ENCODE measurements around the gene SFXN3. TPM values are rescaled to one million over a fixed set of nuclear protein-coding genes. Genes with fewer than 3 reads are reported as not detected.

SFXN3 gene
- total and polyA plus RNA-seq, 5 donors from 2014 or later = 17.7 to 70.4 (median 20.4) TPM

DNA sequence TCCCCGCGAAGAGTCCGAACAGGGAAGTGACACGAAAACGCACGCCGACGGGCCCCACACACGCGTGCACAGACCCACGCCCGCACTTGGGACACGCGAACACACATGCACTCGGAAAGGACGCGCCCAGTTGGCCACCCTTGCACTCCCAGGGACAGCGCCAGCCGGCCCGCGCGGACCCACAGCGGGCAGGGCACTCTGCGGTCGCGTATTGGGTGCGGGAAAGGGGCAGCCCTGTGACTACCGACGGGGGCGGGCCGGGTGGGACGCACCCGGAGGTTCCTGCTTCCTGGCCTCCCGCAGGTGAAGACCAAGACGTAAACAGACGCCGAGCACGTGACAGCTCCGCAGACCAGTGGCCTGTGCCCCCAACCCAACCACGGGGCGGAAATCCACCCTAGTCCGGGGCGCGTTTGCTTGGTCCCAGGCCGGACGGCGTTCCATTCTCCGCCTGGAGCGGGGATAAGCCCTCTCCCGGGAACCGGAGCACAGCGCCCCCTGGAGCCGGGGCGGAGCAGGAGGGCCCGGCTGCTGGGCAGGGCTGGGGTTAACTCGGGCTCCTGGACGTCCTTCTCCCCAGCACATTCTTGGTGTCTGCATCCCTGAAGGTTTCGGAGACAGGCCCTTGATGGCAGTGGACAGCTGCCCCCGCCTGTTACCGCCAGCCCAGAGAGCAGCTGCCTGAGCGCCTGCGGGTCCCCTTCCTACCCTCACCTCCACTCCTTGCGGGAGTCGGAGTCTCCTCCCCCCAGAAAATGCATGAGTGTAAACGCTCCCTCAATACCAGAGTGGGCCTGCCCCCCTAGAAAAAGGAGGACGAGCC is 33.5 kb upstream of the SFXN3 start:
- H3K27me3 ChIP-seq (ENCODE audit: control insufficient read depth, insufficient read depth, low read length) = no peaks in the 10 kb centered on the region
- no peaks in the 10 kb centered on the region for H3K9me3 ChIP-seq (ENCODE audit: control insufficient read depth in 2 of 2, low read length in 2 of 2)
- H3K4me1 ChIP-seq (ENCODE audit: control insufficient read depth, insufficient read depth, low read length, poor library complexity, severe bottlenecking) = peaks cover 34% of the 10 kb centered on the region
- Mint-ChIP-seq H3K4me3 (peak overlapping the region; percentile 89 to 99 (median 93)), H3K4me1 (peaks cover 5 to 34% (median 20%) of the 10 kb centered on the region in 4 donors), H3K27ac (peak overlapping the region; percentile 89 to 92 (median 90)), H3K9me3 (no peaks in the 10 kb centered on the region), H3K27me3 (peaks cover 6% of the 10 kb centered on the region), H3K36me3 (peaks cover 4% of the 10 kb centered on the region)
- DNase-seq = peak; percentile 70 to 84 (median 72)
- H3K27ac ChIP-seq (ENCODE audit: insufficient read depth, low read length, poor library complexity, severe bottlenecking) = peak overlapping the region; percentile 83
- peak overlapping the region; percentile 75 for H3K4me3 ChIP-seq (ENCODE audit: low read depth, low read length)
- H3K36me3 ChIP-seq (ENCODE audit: control insufficient read depth, insufficient read depth, low read length) = peaks cover 5% of the 10 kb centered on the region
- peak; percentile 43 to 46 for ATAC-seq (ENCODE audit: low read depth in 2 of 2)

DNA sequence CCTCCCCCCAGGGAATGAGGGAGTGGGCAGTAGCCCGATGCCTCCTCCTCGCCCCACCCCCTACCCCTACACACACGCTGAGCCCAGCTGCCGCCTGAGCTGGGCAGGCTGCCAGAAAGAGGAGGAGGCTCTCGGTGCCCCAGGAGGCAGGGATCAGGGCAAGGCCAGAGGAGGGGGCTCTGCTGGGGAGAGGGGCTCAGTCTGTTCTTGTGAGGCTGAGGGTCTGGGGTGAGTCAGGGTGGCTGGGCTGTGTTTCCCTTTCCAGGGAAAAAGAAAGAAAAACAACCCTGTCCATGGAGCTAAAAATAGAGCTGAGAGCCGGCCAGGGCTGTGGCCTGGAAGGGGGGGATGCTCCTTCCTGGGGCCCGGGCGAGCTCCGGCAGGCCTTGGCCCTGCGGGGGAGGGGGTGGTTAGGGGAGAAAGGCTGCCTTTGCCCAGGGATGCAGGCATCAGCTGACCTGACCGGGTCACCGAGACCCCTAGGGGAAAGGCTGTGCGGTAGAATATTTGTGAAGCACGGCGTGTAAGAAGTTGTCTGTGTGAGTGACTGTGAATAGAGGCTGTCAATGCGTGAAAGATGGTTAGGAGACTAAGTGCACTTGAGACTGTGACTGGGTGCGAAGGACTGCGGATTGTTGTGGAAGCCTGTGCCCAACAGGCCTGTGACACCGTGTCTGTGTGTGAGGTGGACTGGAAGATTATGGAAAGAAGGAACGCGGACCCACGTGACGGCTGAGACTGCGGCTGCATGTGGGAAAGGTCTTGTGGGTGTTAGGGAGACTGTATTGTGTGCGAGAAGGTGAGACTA is 32.6 kb upstream of the SFXN3 start:
- Histone ChIP-seq H3K4me1 (ENCODE audit: control insufficient read depth, insufficient read depth, low read length, poor library complexity, severe bottlenecking) (peaks cover 34% of the 10 kb centered on the region), H3K36me3 (ENCODE audit: control insufficient read depth, insufficient read depth, low read length) (peaks cover 4% of the 10 kb centered on the region), H3K27me3 (ENCODE audit: control insufficient read depth, insufficient read depth, low read length) (no peaks in the 10 kb centered on the region), H3K9me3 (ENCODE audit: control insufficient read depth in 2 of 2, low read length in 2 of 2) (no peaks in the 10 kb centered on the region), H3K4me3 (ENCODE audit: low read depth, low read length) (peak overlapping the region; percentile 75), H3K27ac (ENCODE audit: insufficient read depth, low read length, poor library complexity, severe bottlenecking) (peak overlapping the region; percentile 83)
- H3K4me1 Mint-ChIP-seq = peaks cover 5 to 34% (median 20%) of the 10 kb centered on the region in 4 donors
- peaks cover 6% of the 10 kb centered on the region for H3K27me3 Mint-ChIP-seq
- peak overlapping the region; percentile 89 to 96 (median 92) for H3K27ac Mint-ChIP-seq
- H3K36me3 Mint-ChIP-seq = peaks cover 4% of the 10 kb centered on the region
- DNase-seq = peak; percentile 54 to 67 (median 63)
- H3K4me3 Mint-ChIP-seq = peak overlapping the region; percentile 89 to 99 (median 93)
- no peaks in the 10 kb centered on the region for H3K9me3 Mint-ChIP-seq
- peak in 1 of 2 donors; percentile 32 for ATAC-seq (ENCODE audit: low read depth in 2 of 2)

DNA sequence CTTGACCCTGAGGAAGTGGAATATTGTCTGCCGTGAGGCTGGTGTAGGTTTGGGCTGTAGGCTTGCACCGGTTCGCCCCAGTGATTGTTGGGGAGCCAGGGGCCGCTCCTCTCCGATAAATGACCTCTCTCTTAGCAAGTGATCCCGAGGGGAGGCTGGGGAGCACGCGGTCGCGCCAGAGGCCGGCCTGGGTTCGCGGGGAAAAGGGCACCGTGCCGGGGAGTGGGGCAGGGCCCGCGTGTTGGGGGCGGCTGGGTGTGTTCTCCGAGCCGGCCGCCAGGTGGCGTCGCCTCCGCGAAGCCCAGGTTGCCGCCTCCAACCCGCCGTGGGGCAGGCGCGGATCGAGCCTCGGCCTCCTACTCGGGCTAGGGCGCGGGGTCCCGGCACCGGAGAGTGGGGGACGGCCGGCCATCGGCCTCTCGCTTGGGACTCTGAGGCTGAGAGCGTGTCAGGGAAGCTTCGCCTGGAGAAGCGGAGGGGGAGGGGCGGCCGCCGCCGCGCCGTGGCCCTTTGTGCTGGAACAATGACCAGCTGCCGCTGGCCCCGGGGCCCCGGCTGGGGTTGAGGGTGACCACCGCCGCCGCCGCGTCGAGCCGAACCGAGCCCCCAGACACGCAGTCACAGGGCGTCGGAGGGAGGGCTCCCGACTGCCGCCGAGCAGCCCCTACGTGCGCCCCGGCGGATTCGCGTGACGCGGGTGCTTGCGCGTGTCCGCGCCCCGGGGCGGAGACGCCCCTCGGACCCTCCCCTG is 31.9 kb upstream of the SFXN3 start:
- ATAC-seq (ENCODE audit: low read depth in 2 of 2) (peak; percentile 72 to 75), DNase-seq (peak; percentile 69 to 82 (median 76))
- H3K27me3 ChIP-seq (ENCODE audit: control insufficient read depth, insufficient read depth, low read length) = no peaks in the 10 kb centered on the region
- H3K9me3 ChIP-seq (ENCODE audit: control insufficient read depth in 2 of 2, low read length in 2 of 2) = no peaks in the 10 kb centered on the region
- H3K27ac ChIP-seq (ENCODE audit: insufficient read depth, low read length, poor library complexity, severe bottlenecking) = peak overlapping the region; percentile 83
- peak overlapping the region; percentile 89 to 99 (median 93) for H3K4me3 Mint-ChIP-seq
- H3K36me3 ChIP-seq (ENCODE audit: control insufficient read depth, insufficient read depth, low read length) = peaks cover 7% of the 10 kb centered on the region
- H3K4me1 Mint-ChIP-seq = peaks cover 5 to 34% (median 20%) of the 10 kb centered on the region in 4 donors
- H3K36me3 Mint-ChIP-seq = peaks cover 4% of the 10 kb centered on the region
- no peaks in the 10 kb centered on the region for H3K9me3 Mint-ChIP-seq
- H3K4me1 ChIP-seq (ENCODE audit: control insufficient read depth, insufficient read depth, low read length, poor library complexity, severe bottlenecking) = peaks cover 34% of the 10 kb centered on the region
- peak overlapping the region; percentile 75 for H3K4me3 ChIP-seq (ENCODE audit: low read depth, low read length)
- H3K27ac Mint-ChIP-seq = peak overlapping the region; percentile 89 to 96 (median 92)
- peaks cover 6% of the 10 kb centered on the region for H3K27me3 Mint-ChIP-seq

DNA sequence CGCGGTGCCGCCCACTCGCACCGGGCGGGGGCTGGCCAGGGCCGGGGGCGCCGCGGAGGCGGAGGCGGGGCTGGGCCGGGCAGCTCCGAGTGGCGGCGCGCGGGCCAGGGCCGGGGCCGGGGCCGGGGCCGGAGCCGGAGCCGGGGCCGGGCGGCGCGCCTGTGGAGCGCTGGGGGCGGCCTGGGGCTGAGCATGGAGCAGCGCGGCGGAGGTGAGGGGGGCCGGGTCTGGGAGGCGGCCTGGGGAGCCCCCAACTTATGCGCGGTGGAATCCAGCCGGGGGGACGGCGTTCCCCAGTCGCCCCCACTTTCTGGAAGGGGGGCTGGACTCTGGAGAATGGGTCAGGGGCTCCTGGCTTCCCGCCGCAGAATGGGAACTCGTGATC is 31.3 kb upstream of the SFXN3 start, which contains the start of gene LZTS2:
Gene LZTS2, plus strand, starts transcription at position 67 of the 385 bp plus-strand sequence. CDS start 2,731 bp downstream, outside the sequence.
- Histone ChIP-seq H3K9me3 (ENCODE audit: control insufficient read depth in 2 of 2, low read length in 2 of 2) (no peaks in the 10 kb centered on the region), H3K27me3 (ENCODE audit: control insufficient read depth, insufficient read depth, low read length) (no peaks in the 10 kb centered on the region), H3K27ac (ENCODE audit: insufficient read depth, low read length, poor library complexity, severe bottlenecking) (peak within 1 kb of the TSS; percentile 83), H3K4me3 (ENCODE audit: low read depth, low read length) (peak within 1 kb of the TSS; percentile 75), H3K36me3 (ENCODE audit: control insufficient read depth, insufficient read depth, low read length) (peaks cover 7% of the 10 kb centered on the region), H3K4me1 (ENCODE audit: control insufficient read depth, insufficient read depth, low read length, poor library complexity, severe bottlenecking) (peaks cover 34% of the 10 kb centered on the region)
- Mint-ChIP-seq H3K27ac (peak within 1 kb of the TSS; percentile 89 to 96 (median 92)), H3K27me3 (peaks cover 6% of the 10 kb centered on the region), H3K4me3 (peak within 1 kb of the TSS; percentile 89 to 99 (median 93)), H3K4me1 (peaks cover 5 to 34% (median 17%) of the 10 kb centered on the region in 4 donors), H3K9me3 (no peaks in the 10 kb centered on the region), H3K36me3 (peaks cover under 1% of the 10 kb centered on the region)
- DNase-seq (no peak), ATAC-seq (ENCODE audit: low read depth in 2 of 2) (no peak)

DNA sequence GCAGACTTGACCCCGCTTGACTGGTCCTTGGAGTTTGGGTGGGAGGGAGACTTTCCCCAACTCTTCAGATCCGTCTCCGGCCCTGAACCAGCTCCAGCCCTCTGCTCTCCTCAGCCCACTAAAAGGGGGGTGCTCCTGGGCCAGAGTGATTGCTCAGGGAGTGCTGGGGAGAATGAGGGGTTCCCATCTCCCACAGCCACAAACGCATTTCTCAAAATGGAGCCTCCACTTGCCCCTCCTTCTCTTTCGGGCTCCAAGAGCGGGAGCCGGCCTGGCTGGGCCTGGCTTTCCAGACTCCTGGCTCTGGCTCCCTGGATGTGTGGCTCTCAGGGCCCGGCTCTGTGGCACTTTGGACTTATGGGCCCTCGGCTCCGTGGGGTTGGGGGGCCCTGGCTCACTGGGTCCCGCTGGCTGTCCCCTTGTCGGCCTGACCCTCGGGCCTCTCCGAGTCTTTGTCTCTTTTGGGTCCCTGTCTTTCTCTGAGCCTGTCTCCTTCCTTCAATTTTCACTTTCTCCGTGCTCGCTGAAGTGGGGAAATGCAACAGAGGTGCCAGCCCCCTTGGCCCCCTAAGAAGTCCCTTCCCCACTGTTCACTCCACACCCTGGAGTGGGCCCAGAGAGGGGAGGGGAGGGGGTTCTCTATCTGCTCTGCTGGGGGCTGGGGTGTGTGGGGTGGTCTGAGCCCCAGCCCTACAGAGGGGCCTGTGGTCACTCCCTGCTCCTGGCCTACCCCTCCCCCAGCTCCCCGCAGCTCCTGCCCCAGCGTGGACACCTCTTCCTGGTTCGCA is 30.7 kb upstream of the SFXN3 start:
- H3K4me1 Mint-ChIP-seq = peaks cover 5 to 33% (median 15%) of the 10 kb centered on the region in 4 donors
- peak overlapping the region; percentile 81 to 87 (median 86) for H3K27ac Mint-ChIP-seq
- DNase-seq = no peak
- Histone ChIP-seq H3K4me1 (ENCODE audit: control insufficient read depth, insufficient read depth, low read length, poor library complexity, severe bottlenecking) (peaks cover 34% of the 10 kb centered on the region), H3K4me3 (ENCODE audit: low read depth, low read length) (no peak overlapping the region), H3K36me3 (ENCODE audit: control insufficient read depth, insufficient read depth, low read length) (peaks cover 7% of the 10 kb centered on the region), H3K9me3 (ENCODE audit: control insufficient read depth in 2 of 2, low read length in 2 of 2) (no peaks in the 10 kb centered on the region), H3K27ac (ENCODE audit: insufficient read depth, low read length, poor library complexity, severe bottlenecking) (no peak overlapping the region), H3K27me3 (ENCODE audit: control insufficient read depth, insufficient read depth, low read length) (no peaks in the 10 kb centered on the region)
- no peak for ATAC-seq (ENCODE audit: low read depth in 2 of 2)
- H3K4me3 Mint-ChIP-seq = peak overlapping the region; percentile 82 to 90 (median 82)
- H3K36me3 Mint-ChIP-seq = no peaks in the 10 kb centered on the region
- H3K9me3 Mint-ChIP-seq = no peaks in the 10 kb centered on the region
- H3K27me3 Mint-ChIP-seq = peaks cover 6% of the 10 kb centered on the region

DNA sequence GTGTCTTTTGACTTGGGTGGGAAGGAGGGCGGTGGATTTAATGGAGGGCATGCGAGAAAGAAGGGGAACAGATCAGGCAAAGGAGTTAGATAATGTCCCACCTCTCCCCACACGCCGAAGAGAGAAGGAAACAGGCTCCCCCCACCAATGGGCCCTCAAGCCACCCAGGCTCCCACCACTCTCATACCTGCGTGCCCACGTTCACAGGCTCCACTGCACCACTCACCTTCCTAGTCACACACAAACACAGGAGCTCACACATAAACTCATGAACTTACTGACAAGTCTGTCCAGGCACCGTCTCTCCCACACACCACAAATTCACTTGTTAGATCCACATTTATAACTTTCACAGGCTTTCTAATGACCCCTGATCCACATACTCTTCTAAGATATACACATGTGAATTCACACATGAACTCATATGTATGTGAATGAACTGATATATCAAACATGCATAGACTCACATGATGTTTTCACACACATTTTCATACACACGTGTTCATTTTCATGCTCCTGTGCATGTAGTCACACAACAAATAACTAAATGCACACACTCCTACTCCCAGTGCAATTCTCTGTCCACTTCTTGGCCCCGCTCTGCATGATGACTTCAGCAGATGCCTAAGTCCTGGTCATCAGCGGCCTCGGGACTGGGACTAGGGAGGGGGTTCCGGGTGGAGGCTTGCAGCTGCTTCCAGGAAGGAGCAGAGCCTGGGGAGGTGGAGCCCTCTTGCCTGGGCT is 29.9 kb upstream of the SFXN3 start:
- H3K4me1 Mint-ChIP-seq = peaks cover 5 to 28% (median 13%) of the 10 kb centered on the region in 4 donors
- H3K4me3 Mint-ChIP-seq = peak overlapping the region; percentile 81 to 90 (median 82)
- peak overlapping the region; percentile 27 to 87 (median 81) for H3K27ac Mint-ChIP-seq
- H3K9me3 ChIP-seq (ENCODE audit: control insufficient read depth in 2 of 2, low read length in 2 of 2) = no peaks in the 10 kb centered on the region
- no peak overlapping the region for H3K27ac ChIP-seq (ENCODE audit: insufficient read depth, low read length, poor library complexity, severe bottlenecking)
- H3K4me3 ChIP-seq (ENCODE audit: low read depth, low read length) = no peak overlapping the region
- H3K27me3 ChIP-seq (ENCODE audit: control insufficient read depth, insufficient read depth, low read length) = no peaks in the 10 kb centered on the region
- no peak for ATAC-seq (ENCODE audit: low read depth in 2 of 2)
- H3K36me3 ChIP-seq (ENCODE audit: control insufficient read depth, insufficient read depth, low read length) = peaks cover 9% of the 10 kb centered on the region
- H3K36me3 Mint-ChIP-seq = peaks cover 2% of the 10 kb centered on the region
- DNase-seq = no peak
- H3K27me3 Mint-ChIP-seq = peaks cover 6% of the 10 kb centered on the region
- H3K9me3 Mint-ChIP-seq = no peaks in the 10 kb centered on the region
- peaks cover 34% of the 10 kb centered on the region for H3K4me1 ChIP-seq (ENCODE audit: control insufficient read depth, insufficient read depth, low read length, poor library complexity, severe bottlenecking)

All from CD4-positive, CD25-positive, alpha-beta regulatory T cell (primary cell).